GM18498 (cell line): ENCODE results near the gene CDK5.

Experiments used
- ATAC-seq: cut with Tn5 transposase; IDR thresholded peaks from one replicate; pipeline ENCODE4 v1.9.1; 2021; ENCODE audit warnings: mild to moderate bottlenecking, moderate library complexity; ENCODE audit not compliant: unreplicated experiment

CDK5 gene

DNA sequence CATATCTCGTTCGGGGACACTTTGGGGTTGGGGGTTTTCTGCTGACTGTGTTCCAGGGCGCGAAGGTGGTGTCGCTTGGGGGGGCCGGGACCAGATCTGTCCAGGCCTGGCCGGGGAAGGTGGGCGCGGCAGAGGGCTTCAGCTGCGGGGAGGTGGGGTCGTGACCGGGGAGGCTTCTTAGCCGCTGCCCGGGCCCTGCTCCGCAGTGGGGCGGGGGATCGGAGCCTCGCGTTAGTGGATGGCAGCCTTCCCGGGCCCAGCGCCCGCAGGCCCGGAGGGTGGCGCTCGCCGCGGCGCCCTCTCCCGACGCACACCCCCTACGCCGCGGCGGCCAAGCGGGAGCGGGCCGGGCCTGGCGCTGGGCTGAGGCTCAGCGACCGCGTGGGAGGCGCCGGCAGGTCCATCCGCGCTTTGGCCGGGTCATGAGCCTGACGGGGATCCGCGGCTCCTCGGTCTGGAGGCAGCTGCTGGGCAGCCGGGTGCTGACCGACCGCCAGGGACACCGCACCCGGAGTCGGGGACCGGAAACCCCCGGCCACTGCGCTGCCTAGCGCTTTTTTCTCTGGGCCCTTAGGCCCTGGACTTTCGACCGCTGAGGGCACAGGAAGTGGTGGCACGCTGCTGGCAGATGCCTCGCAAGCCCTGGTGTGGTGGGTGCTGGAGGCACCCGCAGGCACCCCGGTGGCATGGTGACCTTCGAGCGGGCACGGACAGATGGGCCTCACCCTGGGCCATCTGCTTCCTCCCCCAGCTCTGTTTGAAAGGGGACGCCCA, 29.7 kb upstream of the CDK5 start:
- ATAC-seq = peak; percentile 26

DNA sequence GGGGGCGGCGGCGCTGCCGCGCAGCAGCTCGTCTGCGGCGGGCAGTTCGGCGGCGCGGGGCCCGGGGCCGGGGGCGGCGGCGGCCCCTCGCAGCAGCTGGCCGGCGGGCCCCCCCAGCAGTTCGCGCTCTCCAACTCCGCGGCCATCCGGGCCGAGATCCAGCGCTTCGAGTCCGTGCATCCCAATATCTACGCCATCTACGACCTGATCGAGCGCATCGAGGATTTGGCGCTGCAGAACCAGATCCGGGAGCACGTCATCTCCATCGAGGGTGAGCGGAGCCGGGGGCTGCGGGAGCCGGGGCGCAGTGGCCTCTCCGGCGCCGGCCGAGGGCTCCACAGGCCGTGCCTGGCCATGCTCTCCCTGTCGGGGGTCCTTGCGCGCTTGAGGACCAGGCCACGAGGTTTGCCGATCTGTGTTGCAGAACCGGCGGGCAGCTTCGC, 29.1 kb upstream of the CDK5 start:
- ATAC-seq = no peak

DNA sequence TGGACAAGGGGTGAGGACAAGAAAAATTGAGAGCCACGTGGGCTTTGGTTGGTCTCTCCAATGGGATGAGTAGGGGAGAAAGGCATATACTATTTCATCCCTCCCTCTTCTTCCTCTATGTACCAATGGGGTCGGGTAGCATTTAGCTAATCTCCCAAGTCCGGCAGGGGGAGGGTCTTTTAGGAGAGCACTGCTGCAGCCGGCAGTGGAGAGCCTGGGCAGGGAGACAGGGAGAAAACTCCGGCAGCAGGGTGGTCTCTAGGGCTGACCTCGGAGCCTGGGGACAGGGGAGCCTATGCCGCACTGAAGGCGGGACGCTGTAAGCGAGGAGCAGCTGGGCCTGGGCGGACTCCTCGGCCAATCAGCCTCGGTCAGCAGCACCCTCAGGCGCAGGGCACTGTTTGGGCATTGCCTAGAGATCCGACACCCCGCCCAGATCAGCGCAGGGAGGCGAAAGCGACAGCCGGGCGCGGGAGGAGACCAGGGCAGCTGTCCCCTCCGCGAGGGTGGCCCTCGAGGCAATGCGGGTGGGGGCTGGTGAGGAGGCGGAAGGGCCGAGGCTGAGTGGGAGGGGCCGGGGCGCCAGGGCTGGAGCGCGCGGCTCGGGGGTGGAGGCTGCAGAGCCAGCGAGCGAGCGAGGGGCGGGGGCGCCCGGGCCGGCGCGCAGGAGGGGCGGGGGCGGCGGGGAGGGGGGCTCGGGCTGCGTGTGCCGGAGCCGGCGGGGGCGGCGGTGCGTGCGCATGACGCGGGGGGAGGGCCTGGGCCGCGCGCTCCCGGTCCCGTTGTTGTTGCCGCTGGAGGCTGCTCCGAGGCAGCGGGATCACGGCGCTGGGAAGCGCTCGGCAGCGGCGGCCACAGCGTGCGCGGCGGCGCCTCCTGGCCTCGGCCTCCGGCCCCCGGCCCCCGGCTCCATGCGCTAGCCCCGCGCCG, 28.3 kb upstream of the CDK5 start, which contains the start of gene AGAP3:
Gene AGAP3 (plus strand): TSS at position 785 of the 930 bp plus-strand sequence. CDS start 267 bp downstream, outside the sequence.
- peak; percentile 56 for ATAC-seq

DNA sequence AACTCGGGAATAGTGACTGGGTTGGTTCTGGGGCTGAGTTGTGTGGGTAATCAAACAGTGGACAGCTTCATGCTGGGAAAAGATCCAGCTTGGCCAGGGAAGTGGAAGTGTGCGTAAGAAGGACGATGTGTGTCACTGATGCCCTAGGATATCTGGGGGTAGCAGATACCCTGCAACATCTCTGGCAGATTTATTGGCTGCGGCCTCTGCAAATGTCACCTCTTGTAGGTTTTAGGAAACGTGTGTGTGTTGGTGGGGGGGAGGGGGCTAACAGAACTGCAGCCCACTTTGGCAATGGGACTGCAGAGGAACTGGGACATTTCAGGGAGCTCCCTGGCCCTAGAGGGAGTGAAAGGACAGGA, 27.6 kb upstream of the CDK5 start:
- no peak for ATAC-seq

DNA sequence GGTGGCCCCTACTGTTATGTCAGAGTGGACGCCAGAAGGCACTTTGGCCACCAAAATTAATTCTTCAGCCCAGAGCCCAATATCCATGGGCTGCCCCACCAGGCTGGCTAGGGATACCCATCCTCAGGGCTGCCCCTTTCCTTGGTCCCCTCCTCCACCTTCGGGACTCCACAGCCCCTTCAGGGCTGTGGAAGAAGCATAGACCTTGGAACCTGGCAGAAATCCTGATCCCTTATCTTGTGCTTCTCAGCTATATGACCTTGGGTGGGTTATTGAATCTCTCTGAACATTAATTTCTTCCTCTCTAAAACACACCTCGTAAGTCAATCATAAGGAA, 26.1 kb upstream of the CDK5 start:
- no peak for ATAC-seq

DNA sequence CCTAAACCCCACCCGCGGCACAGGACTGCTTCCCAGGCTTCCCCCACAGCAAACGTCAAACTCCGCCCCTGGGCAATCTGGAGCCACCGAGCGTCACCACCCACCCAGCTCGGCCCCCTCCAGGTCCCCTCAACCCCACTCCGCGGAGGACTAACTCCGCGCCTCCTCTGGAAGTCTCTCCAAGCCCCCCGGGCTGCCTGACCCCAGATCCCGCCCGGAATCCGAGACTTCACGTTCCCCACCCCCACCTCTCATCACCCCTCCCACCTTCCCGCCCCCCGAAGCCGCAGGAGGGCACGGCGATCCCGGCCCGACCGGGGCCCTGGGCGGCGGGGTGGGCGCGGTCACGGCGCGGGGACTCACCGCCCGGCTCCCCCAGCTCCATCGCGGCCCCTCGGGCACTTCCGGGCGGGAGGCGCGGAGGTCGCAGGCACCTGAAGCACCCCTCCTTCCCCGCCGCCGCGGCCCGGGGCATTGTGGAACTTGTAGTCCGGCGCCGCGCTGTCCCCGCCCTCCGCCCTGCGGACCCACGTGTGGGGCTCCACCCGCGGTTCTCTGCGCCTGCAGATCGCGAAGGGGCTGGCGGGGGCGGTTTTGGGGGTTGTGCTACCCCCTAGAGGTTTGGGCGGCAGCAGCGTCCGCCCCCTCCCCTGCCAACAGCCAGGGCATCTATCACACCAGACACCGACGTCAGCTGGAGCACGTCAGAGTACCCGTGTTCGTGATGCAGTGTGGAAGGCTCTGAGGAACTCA, 25.6 kb upstream of the CDK5 start, which contains the start of gene TMUB1:
Gene TMUB1 (minus strand): TSS at position 423 of the 753 bp plus-strand sequence. CDS start 930 bp downstream, outside the sequence.
- ATAC-seq = peak; percentile 53

DNA sequence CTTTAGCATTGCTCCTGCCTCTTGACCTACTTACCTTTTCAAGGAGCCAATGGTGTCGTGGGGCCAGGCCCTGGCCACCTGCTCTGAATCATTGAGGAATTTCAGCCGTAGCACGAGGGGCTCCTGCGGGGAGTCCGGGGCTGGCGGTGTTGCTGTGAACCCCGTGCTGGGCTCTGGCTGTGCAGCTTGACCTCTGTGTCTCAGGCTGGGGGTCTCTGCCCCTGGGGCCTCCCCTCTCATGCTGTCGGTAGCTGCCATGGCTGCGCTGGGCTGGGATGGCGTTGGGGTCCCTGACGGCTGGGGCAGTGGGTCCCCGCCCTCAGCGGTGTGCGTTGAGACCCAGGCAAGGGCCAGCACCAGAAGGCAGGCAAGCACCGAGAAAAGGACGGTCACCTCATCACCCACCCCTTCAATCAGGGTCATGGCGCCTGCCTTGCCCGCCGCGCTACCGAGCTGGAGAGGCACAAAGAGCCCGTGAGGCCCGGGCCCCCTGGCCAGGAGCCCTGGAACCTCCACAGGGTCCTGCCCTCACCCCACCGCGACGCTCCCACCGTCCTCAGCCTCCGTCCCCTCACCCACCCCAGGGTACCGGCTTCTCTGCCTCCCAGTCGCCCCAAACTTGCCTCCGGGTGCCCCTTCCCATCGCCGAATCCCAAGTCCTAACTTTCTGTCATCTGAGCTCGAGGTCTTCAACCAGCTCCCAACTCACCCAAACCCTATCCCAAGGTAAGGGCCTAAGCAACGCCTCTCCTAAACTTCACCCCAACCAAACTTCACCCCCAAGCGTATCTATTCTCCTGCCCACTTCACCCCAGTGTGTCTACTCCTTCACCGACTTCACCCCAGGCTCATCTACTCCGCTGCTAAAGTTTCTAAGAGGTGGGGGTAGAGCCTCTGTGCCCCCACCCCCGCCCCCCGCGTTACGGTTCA, 24.7 kb upstream of the CDK5 start:
- ATAC-seq = no peak

DNA sequence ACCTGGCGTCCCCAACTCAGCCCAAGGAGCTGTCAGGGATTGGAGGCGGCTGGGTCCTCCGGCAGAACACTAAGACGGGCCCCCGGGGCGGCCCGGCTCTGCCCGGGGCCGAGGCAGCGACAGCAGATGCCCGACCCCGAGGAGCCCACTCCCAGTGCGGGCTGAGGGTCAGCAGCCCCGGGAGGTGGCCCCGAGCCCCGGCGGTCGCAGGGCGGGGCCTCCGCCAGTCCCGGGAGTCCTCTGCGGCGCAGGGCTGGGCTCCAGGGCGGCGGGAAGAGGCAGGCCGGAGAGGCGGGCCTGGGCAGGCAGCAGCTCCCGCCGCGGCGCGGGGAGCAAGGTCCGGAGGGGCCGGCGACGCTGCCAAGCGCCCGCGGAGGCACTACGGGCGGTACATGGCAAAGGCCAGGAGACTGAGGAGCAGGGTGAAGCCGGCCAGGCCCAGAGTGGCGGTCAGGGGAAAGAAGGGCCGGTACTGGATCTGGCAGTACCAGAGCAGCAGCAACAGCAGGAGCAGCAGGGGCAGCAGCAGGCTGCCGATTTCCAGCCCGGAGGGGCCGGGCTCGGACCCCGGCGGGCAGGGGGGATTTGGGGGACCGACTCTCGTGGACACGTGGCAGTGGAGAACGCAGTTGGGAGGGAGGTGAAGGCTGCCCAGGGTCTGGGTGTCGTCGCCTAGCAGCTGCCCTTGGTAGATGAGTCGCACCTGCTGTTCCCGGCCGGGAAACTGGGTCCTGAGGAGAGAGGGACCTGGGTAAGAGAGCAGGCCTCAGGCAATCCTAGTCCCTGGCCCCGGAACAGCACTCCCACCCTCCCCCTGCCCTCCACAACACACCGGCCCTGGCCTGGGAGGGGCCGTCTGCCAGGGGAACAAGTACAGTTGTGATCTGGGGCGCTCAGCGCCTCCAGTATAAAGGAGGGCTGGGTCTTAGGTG, 23.7 kb upstream of the CDK5 start:
- ATAC-seq = no peak

DNA sequence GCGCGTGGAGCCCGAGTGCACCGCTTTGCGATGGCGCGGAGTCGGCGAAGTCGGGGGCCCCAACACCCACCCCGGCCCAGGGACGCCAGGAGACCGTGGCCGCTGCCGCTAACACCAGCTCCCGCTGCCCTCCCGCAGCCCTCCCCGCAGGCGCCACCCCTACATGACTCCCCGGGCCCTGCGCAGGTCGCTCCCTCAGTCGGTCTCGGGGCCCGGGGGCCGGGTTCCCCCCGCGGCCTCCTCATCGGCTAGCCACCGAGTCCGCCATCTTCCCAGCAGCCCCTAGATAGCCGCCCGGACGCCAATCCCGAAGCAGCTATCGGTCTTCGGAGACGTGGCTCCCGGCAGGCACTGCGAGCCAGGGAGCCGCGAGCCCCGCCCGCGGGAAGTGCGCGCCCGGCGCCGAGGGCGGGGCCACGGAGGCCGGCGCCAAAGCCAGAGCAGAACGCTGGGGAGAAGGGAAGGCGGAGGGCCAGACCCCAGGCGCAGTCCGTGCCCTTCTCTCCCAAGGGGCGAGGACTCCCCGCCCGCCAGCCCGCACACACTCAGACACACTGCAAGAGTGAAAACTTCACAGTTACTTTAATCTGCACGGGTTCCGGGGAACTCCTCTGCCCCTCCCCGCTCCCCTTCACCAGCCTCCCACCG, 22.9 kb upstream of the CDK5 start, which contains the start of gene FASTK:
Gene FASTK (minus strand): TSS at position 288 of the 648 bp plus-strand sequence. CDS start 43 bp downstream, at position 245.
- peak; percentile 77 for ATAC-seq

DNA sequence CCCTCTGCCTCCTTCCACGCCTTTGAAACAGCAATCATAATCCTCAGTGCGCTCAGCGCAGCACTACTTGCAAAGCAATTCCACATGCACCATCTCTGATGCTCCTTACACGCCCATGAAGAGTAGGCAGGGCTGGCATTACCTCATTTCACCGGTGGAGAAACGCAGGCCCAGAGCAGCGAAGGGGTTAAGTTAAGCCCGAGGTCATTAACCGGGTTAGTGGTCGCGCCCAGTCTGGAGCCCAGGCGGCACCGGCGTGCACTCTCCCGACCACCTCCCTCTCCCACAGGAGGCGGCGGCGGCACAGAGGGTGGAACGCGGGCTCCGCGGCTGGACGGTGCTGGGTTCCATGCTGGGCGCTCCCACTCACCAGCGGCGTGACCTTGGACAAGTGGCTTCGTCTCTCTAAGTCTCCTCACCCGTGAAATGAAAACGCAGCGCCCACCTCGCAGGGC, 22.4 kb upstream of the CDK5 start:
- peak; percentile 5 for ATAC-seq

DNA sequence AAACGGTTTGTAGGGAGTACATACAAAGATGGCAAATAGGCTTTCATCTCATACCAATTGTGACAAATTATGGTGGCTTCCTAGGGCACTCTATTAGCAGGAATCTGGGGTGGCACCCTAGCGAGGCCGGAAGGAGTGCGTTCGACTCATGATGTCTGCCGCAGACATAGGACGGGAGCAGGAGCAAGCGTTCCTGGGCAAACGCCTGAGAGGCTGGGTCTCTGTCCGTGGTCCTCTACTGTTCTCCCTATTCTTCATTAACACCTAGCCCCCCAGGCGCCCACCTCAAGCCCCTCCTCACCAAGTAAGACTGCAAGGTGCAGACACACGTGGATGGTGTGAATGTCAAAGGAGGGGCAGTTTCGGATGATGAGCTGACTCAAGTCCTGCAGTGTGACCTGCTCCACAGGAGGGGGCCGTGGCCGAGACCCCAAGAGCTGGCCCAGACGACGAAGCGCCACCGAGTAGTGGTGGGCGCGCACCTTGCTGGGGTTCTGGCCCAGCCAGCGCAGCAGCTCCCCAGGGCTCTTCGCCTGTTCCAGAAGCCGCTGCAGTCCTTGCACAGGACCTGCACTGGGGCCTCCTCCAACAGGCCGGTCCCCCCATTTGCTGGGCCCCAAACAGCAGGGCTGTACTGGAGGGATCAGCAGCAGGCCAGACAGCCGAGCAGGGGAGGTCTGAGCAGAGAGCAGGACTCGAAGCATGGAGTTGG, 21.7 kb upstream of the CDK5 start:
- ATAC-seq = no peak

DNA sequence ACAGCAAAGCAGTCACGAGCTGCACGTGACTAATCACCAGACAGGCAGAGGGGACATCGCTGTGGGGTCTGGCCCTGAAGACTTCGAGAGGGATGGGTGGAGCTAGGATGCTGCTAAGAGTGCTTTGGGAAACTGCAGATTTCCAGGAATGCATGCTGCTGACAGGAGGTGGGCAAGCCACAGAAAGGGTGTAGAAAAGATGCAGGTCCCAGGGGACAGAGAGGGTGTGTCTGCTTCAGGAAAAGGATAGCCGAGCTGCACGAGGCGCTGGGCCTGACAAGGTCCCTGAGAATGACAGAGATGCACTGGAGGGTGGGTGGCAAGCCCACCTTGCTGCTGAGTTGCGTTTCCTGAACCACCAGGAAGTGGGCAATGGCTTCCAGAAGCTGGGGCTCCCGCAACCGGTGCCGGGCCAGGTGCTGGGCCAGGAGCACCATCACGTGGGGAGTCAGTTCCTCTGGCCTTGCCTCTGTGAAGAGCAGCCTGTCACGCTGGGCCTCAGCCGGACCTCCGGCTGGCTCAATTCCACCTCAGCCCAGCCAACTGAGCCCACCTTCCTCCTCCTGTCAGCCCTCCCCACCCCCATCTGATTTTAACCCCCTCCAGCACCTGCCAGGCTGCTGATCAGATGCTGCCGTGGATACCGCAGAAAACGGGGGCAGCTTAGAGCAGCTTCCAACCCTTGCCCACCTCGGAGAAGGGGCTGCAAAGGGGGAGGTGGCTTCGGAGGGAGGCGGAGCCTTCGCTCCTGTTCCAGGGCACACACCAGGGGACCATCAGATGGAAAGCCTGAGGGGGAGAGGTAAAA, 20.7 kb upstream of the CDK5 start:
- no peak for ATAC-seq

DNA sequence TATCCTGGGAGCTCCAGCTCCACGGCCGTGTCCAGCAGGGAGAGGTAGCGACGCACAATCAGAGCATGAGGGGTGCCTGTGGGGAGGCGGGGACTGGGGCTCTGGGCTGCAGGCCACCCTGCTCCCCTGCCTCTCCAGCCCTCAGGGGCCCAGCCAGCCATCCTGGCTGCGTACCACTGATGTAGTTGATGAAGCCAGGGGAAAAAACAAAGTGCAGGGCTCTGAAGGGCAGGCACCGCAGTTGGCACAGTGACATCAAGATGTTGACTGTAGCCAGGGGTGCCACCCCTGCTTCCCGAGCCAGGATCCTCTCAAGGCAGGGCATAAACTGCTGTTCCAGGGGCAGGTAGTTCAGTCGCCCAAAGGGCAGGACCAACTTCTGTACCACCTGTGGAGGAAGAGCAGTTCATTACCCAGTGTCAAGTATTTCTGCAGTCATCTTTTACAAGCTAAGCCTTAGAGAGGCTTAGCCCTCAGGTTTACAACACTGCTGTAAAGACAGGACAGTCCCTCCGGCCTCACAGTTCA, 20.1 kb upstream of the CDK5 start:
- no peak for ATAC-seq

DNA sequence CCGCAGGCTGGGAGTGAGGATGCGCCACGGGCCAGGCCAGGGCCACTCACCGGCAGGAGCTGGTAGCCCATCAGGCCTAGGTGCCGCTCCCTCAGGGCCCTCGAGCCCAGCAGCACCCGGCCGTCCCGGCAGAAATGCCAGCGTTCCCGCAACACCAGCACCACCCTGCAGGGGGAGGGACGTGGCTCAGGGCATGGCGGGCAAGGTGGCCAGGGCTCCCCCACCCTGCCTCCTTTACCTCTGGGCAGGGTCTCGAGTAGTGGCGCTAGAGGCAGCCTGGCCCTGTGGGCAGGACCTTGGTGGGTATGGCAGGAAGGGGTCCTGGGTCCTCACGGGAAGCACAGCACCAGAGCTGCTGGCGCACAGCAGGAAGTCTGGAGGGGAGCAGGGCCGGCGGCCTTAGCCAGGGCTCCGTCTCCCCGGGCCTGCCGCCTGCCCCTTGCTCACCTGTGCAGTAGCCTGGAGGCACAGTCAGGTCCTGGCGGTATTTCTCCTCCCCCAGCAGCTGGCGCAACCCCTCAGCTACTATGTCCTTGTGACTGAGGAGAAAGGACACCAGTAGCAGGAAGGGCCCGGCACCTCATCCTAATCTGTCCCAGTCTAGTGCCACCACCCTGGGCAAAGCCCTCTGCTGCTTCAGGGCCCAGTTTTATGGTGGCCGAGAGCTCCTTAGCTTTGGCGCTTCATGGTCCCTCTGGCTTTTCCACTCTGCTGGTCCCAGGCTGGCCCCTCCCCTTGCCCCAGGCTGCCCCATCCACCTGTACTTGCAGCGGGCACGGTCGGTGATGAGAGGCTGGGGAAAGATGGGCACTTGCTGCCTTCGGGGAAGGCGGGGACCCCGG, 19.4 kb upstream of the CDK5 start:
- ATAC-seq = no peak

DNA sequence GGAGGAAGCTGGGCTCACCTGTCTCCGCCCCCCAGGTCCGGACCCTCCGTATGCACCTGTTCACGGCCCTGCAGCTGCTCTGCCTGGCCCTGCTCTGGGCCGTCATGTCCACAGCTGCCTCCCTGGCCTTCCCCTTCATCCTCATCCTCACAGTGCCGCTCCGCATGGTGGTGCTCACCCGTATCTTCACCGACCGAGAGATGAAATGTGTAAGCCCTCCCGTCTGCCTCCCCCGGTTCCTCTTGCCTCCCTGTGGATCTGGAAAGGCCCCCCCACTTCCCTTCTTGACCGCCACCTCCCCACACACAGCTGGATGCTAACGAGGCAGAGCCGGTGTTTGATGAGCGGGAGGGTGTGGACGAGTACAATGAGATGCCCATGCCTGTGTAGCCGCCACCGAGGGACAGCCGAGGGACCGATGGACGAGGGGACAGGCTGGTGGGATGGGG, 18.3 kb upstream of the CDK5 start:
- no peak for ATAC-seq

DNA sequence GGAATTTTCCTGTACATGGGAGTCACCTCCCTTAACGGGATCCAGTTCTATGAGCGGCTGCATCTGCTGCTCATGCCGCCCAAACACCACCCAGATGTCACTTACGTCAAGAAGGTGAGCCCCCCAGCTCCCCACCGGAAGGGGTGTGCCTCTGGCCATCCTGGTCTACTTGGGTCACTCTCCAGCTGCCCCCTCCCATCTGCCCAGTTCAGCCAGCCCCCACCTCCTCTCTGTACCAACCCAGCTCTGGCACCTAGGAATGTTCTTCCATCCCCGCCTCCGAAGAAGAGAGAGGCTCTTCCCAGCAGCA, 17.9 kb upstream of the CDK5 start:
- ATAC-seq = no peak
